Medulla oblongata (tissue), 1 donor: ENCODE data around the gene CALML3.

ENCODE experiments used
- DNase-seq: peaks from one replicate; pipeline ENCODE4 v3.0.0-alpha.2; 2015; ENCODE audit errors: extremely low spot score

CALML3 gene

GRCh38 chr10:5525561-5526341 lies 990 bp downstream of the CALML3 start:
- DNase-seq: no peak

GRCh38 chr10:5526691-5527331 lies 2.0 kb downstream of the CALML3 start:
- no peak for DNase-seq

GRCh38 chr10:5527332-5528200 lies 2.8 kb downstream of the CALML3 start:
- no peak for DNase-seq

GRCh38 chr10:5528989-5529701 lies 4.4 kb downstream of the CALML3 start:
- no peak for DNase-seq

GRCh38 chr10:5529702-5530411 lies 5.1 kb downstream of the CALML3 start:
- no peak for DNase-seq

GRCh38 chr10:5530412-5530806 lies 5.6 kb downstream of the CALML3 start:
- DNase-seq: no peak

GRCh38 chr10:5530846-5531557 lies 6.2 kb downstream of the CALML3 start:
- no peak for DNase-seq

GRCh38 chr10:5531558-5532306 lies 7.0 kb downstream of the CALML3 start:
- no peak for DNase-seq

- DNase-seq: no peak
These were observed 7.5 kb downstream of the CALML3 start for GRCh38 chr10:5532307-5532605.

GRCh38 chr10:5532618-5533097 lies 7.9 kb downstream of the CALML3 start:
- DNase-seq: no peak

- no peak for DNase-seq
These were observed 8.5 kb downstream of the CALML3 start for GRCh38 chr10:5533098-5533731.

- DNase-seq: no peak
These were observed 9.5 kb downstream of the CALML3 start for GRCh38 chr10:5534051-5534821.

GRCh38 chr10:5534880-5535856 lies 10.4 kb downstream of the CALML3 start:
- DNase-seq: no peak

- DNase-seq: no peak
These were observed 11.8 kb downstream of the CALML3 start for GRCh38 chr10:5536486-5537081.

GRCh38 chr10:5537684-5538083 lies 12.9 kb downstream of the CALML3 start:
- no peak for DNase-seq

GRCh38 chr10:5538446-5538845 lies 13.7 kb downstream of the CALML3 start:
- no peak for DNase-seq
